Right kidney (tissue), 1 donor: ENCODE results near the gene PUS7L.
"Not testable (repeated sequence)": the region's sequence is repeated elsewhere in the genome, so short reads cannot be mapped to it uniquely, and the experiment has no call there.

Source experiments
- DNase-seq: peaks from one replicate; pipeline ENCODE4 v3.0.0-alpha.2; 2016

PUS7L gene

GRCh38 chr12:43751360-43751759 is 7.2 kb downstream of the PUS7L start:
- DNase-seq: not testable (repeated sequence)

GRCh38 chr12:43750814-43751213 is 7.8 kb downstream of the PUS7L start:
- no peak for DNase-seq

GRCh38 chr12:43749016-43749415 is 9.6 kb downstream of the PUS7L start:
- DNase-seq: no peak

GRCh38 chr12:43744826-43745225 is 13.8 kb downstream of the PUS7L start:
- no peak for DNase-seq

GRCh38 chr12:43742106-43742505 is 16.5 kb downstream of the PUS7L start:
- no peak for DNase-seq

GRCh38 chr12:43740511-43741100 is 18.0 kb downstream of the PUS7L start:
- no peak for DNase-seq

GRCh38 chr12:43737646-43738045 is 20.9 kb downstream of the PUS7L start:
- no peak for DNase-seq

GRCh38 chr12:43736927-43737440 is 21.6 kb downstream of the PUS7L start:
- DNase-seq: no peak

GRCh38 chr12:43733687-43734086 is 24.9 kb downstream of the PUS7L start:
- no peak for DNase-seq

GRCh38 chr12:43730283-43730682 is 28.3 kb downstream of the PUS7L start:
- no peak for DNase-seq

- no peak for DNase-seq
These were observed 29.9 kb downstream of the PUS7L start for GRCh38 chr12:43728698-43729097.

- DNase-seq: no peak
These were observed 30.5 kb downstream of the PUS7L start for GRCh38 chr12:43728117-43728516.

- DNase-seq: no peak
These were observed 35.5 kb downstream of the PUS7L start for GRCh38 chr12:43723134-43723533.

GRCh38 chr12:43722621-43723020 is 36.0 kb downstream of the PUS7L start:
- DNase-seq: no peak

GRCh38 chr12:43711348-43711747 is 47.2 kb downstream of the PUS7L start:
- DNase-seq: no peak

GRCh38 chr12:43703772-43704171 is 54.8 kb downstream of the PUS7L start:
- DNase-seq: not testable (repeated sequence)

GRCh38 chr12:43701194-43701593 is 57.4 kb downstream of the PUS7L start:
- not testable (repeated sequence) for DNase-seq

- DNase-seq: no peak
These were observed 62.4 kb downstream of the PUS7L start for GRCh38 chr12:43696154-43696553.

- DNase-seq: no peak
These were observed 63.7 kb downstream of the PUS7L start for GRCh38 chr12:43694879-43695278.

GRCh38 chr12:43692064-43692463 is 66.5 kb downstream of the PUS7L start:
- no peak for DNase-seq

- not testable (repeated sequence) for DNase-seq
These were observed 73.1 kb downstream of the PUS7L start for GRCh38 chr12:43685491-43685890.

- no peak for DNase-seq
These were observed 82.3 kb downstream of the PUS7L start for GRCh38 chr12:43676183-43676813.

GRCh38 chr12:43675048-43675904 is 83.3 kb downstream of the PUS7L start:
- DNase-seq: no peak
